ENCODE data around the gene CNTNAP4.

DNA sequence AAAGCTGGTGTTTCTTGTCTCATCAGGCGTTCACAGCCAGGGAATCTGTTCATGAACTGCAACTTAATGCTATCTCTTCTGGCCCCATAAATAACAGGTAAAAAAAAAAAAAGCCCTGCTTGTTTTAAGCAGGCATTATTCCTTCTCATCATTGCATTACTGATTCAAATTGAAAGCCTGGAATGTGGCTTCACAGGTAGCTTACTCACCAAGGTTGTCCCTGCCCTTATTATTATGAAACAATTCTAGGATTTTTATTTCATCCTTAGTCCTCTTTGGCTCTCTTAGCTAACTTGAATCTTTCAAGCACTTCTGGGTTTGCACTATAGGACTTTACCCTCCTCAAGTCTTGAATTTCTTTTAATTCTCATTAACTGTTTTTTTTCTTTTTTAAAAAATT lies 113.3 kb downstream of the CNTNAP4 start:
- TF ChIP-seq, protein P1, sequence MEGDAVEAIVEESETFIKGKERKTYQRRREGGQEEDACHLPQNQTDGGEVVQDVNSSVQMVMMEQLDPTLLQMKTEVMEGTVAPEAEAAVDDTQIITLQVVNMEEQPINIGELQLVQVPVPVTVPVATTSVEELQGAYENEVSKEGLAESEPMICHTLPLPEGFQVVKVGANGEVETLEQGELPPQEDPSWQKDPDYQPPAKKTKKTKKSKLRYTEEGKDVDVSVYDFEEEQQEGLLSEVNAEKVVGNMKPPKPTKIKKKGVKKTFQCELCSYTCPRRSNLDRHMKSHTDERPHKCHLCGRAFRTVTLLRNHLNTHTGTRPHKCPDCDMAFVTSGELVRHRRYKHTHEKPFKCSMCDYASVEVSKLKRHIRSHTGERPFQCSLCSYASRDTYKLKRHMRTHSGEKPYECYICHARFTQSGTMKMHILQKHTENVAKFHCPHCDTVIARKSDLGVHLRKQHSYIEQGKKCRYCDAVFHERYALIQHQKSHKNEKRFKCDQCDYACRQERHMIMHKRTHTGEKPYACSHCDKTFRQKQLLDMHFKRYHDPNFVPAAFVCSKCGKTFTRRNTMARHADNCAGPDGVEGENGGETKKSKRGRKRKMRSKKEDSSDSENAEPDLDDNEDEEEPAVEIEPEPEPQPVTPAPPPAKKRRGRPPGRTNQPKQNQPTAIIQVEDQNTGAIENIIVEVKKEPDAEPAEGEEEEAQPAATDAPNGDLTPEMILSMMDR (IDR thresholded peaks at IDR 0.05 in 2 of 3, conservative IDR thresholded peaks at IDR 0.05 in 1 of 3; ENCODE audit: borderline replicate concordance in 1 of 3, insufficient read depth in 1 of 3, low read depth in 2 of 3, low read length in 2 of 3), result no peak
- TF ChIP-seq POLR2A (IDR thresholded peaks at IDR 0.05; ENCODE audit: borderline replicate concordance, extremely low read depth, insufficient read depth, insufficient read length), result no peak
- no peak for TF ChIP-seq SP1 (IDR thresholded peaks at IDR 0.05; ENCODE audit: low read depth)
- TF ChIP-seq EZH2 (IDR thresholded peaks at IDR 0.05), result no peak
- no peak for TF ChIP-seq POLR2AphosphoS5 (IDR thresholded peaks at IDR 0.05; ENCODE audit: low read depth, low read length)
- no peak for TF ChIP-seq ZNF274 (IDR thresholded peaks at IDR 0.05; ENCODE audit: low read depth, low read length)

Measured in HCT116 (cell line).